Prostate gland (tissue), 2 donors: Measurements from ENCODE around the gene PLEKHF1.

Experiments used
- POLR2A ChIP-seq: fragments of 450-650 bp; IDR thresholded peaks from one replicate; pipeline ENCODE4 v1.6.1; 2016; ENCODE audit warnings: antibody characterized with exemption, mild to moderate bottlenecking
- TF ChIP-seq, protein P1 (sequence below), 4 experiments: fragments of 200-600 bp in 2 of 4; fragments of 450-650 bp in 2 of 4; sonication (generic) in 2 of 4; IDR thresholded peaks; 1 replicate in 3 of 4; 2 replicates in 1 of 4; pipeline ENCODE4 v1.5.1; 2016 to 2019; ENCODE audit warnings: antibody characterized with exemption in 4 of 4, mild to moderate bottlenecking in 2 of 4, moderate library complexity in 2 of 4

DNA sequence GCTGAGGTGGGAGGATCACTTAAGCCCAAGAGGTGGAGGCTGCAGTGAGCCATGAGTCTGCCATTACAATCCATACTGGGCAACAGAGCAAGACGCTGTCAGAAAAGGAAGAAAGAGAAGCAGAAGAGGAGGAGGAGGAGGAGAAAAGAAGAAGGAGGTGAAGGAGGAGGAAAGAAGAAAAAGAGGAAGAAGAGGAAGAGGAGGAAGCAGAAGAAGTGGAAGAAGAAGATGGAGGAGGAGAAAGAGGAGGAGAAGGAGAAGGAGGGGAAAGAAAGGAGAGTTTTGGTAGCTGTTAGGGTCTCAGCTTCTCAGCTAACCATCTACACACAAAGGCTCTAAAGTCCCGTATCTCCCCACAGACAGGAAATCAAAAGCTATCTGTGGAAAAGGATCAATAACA lies 23.7 kb upstream of the PLEKHF1 start:
- TF ChIP-seq POLR2A = no peak
- TF ChIP-seq, protein P1, sequence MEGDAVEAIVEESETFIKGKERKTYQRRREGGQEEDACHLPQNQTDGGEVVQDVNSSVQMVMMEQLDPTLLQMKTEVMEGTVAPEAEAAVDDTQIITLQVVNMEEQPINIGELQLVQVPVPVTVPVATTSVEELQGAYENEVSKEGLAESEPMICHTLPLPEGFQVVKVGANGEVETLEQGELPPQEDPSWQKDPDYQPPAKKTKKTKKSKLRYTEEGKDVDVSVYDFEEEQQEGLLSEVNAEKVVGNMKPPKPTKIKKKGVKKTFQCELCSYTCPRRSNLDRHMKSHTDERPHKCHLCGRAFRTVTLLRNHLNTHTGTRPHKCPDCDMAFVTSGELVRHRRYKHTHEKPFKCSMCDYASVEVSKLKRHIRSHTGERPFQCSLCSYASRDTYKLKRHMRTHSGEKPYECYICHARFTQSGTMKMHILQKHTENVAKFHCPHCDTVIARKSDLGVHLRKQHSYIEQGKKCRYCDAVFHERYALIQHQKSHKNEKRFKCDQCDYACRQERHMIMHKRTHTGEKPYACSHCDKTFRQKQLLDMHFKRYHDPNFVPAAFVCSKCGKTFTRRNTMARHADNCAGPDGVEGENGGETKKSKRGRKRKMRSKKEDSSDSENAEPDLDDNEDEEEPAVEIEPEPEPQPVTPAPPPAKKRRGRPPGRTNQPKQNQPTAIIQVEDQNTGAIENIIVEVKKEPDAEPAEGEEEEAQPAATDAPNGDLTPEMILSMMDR (IDR thresholded peaks at IDR 0.05) = no peak
